Stimulated activated CD8-positive, alpha-beta memory T cell treated with anti-CD3 and anti-CD28 coated beads, Interleukin-7, amount 100 ng/mL, for 4 hours (primary cell): Measurements from ENCODE around the gene ADAMTS18.

ENCODE experiments used
- DNase-seq, 2 donors: peaks; one replicate each; pipeline ENCODE4 v3.0.0-alpha.2; 2020; ENCODE audit warnings: low read depth in 2 of 2

ADAMTS18 gene

GRCh38 chr16:77396461-77396860, 38.4 kb downstream of the ADAMTS18 start:
- DNase-seq: no peak

DNA sequence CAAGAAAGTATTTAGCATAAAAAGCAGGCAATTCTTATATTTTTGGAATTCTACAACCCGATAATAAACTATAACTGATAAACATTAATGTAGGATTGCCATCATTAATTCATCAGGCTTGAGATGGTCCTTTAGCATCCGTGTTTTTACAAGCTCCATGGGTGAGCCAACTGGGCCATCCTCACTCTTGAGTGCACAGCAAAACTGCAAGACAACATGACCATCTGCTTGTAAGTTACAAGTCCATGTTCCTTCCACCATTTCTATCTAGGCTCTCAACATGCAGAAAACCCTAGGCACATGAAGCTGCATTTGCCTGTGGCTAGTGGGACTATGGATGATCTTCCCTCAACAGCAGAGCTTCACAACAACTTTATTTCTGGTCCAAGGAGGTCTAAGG, 40.1 kb downstream of the ADAMTS18 start:
- DNase-seq: no peak

- DNase-seq: no peak
Observed at GRCh38 chr16:77393955-77394354, 40.9 kb downstream of the ADAMTS18 start.

- DNase-seq: no peak
Observed at GRCh38 chr16:77387815-77388209, 47.0 kb downstream of the ADAMTS18 start.

DNA sequence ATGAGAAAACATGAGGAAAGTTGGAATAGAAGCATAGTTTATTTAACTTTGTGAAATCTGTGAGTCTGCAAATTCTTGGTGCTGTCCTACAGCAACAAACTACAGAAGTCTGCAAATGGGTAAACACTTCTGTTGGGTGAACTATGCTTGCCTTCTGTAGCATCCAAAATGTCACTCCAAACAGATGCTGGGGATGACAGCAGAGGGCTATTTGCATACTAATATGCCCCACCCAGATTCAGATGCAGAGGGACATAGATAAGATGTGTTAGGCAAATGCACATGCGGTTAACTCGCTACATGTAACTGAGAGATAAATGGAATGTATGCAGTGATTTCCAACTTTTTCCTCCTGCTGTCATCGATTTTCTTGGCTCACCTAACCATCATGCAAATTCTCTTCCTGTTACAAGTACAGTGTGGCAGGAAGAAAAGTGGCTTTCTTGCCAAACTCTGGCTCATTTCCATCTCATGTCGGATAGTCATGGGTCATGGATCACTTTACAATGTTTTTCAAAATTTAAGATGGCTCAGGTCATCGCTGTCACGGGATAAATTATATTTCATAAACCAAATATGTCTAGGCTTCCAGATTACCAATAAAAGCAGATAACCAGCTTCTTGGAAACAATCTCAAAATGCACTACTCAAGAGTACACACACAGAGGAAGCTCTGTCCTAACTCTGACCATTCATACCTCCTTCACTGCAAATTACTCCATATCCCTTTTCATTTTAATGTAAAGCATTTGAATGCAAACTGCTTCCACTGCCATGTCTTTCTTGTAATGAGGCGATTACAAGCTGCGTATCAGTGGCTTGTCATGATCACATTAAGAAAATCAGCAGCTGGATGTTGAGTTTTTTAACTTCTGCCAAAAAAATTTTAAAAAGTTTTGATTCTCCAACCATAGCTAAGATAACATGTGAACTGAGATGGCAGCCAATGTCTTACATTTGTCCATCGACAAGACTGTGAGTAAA, 47.7 kb downstream of the ADAMTS18 start:
- DNase-seq: no peak

- DNase-seq: no peak
Observed at GRCh38 chr16:77385481-77385880, 49.4 kb downstream of the ADAMTS18 start.

DNA sequence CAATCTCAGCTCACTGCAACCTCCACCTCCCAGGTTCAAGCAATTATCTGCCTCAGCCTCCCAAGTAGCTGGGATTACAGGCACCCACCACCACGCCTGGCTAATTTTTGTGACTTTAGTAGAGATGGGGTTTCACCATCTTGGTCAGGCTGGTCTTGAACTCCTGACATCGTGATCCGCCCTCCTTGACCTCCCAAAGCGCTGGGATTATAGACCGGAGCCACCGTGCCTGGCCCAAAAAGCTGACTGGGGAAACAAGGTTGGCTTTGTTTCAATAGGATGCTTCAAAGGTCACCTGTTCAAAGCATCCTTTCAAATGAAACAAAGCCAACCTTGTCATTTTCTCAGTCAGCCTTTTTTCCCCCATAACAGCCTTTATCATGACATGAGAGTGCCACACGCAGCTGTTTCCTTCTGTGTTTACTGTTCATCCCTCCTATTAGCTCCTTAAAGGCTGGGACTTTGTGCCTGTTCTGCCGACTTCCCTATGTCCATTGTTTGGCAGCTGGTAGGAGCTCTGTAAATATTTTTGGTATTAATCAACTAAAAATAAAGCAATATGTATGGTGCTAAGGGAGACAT, 51.1 kb downstream of the ADAMTS18 start:
- DNase-seq: no peak

- no peak for DNase-seq
Observed at GRCh38 chr16:77376358-77376757, 58.5 kb downstream of the ADAMTS18 start.

GRCh38 chr16:77375396-77375795, 59.4 kb downstream of the ADAMTS18 start:
- DNase-seq: no peak

DNA sequence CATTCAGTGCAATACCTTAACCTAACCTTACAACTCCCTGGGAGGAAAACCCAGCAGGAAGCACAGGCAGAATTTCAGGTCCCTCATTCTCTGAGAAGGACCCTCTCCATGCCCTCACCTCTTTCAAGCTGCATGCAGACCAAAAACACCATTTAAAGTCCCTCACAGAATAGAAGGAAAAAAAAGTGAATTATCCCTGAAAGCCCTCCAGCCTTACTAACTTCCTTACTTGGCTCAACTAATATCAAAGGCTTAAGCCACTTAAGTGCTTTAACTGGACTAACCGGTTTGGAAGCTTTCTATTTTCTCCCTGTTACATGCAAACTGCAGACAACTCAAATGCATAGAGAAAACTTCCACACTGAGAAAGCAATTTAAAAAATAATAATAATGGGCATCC, 60.5 kb downstream of the ADAMTS18 start:
- DNase-seq: no peak

GRCh38 chr16:77373726-77374125, 61.1 kb downstream of the ADAMTS18 start:
- DNase-seq: no peak

DNA sequence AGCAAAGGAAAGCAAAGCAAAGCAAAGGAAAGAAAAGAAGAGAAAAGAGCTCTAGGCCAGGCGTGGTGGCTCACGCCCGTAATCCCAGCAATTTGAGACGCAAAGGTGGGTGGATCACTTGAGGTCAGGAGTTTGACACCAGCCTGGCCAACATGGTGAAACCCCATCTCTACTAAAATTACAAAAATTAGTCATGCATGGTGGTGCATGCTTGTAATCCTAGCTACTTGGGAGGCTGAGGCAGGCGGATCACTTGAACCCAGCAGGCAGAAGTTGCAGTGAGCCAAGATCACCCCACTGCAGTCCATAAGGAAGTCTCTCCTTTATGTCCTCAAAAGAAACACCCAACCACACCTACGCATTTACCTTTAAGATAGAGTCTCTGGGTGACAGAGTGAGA, 70.1 kb downstream of the ADAMTS18 start:
- no peak for DNase-seq

- DNase-seq: no peak
Observed at GRCh38 chr16:77359065-77359502, 75.8 kb downstream of the ADAMTS18 start.

DNA sequence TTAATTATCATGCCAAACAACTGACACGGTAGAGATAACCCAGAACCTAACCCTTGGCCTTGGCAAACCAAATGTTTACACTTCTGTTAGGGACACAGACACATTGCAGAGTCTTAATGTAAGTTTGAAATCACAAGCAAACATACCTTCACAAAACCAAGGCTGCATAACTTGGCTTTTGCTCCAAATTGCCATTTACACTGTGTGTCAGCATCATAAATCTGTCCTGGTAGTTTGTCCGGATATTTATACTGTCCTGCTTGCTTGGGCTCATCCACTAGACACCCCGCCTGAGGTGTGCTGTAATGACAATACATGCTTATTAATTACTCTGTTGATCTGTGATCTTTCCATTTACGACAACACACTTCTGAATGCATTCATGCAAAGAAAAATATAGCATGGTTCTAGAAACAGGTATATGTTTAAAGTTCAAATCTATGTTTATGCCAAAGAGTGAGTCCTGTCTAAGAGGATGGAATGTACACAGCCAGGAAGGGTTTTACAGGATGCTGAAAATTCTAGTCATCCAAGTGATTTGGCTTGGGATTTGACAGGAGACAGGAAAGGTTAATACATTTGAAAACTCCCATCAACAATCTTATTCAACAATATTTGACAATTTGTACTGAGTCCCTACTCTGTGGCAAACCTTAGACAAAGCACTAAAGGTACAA, 81.1 kb downstream of the ADAMTS18 start:
- DNase-seq: no peak

- no peak for DNase-seq
Observed at GRCh38 chr16:77344341-77344740, 90.5 kb downstream of the ADAMTS18 start.

DNA sequence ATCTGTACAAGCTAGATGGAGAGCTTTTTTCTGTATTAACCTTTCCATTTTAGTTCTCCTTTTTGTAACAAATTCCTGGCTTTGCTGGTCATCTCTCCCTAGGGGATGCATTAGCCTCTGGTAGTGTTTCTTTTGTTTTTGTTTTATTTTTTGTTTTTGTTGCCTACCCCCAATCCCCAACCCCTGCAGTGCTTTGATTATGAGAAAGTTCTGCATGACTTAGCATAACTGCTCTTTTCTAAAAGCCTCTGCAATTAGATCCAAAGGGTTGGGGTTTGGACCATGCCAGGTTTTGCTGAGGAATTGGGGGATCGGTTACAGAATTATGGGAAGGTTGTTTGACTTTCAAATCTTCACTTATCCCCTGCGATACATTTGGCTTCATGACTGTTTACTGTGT, 98.2 kb downstream of the ADAMTS18 start:
- no peak for DNase-seq

DNA sequence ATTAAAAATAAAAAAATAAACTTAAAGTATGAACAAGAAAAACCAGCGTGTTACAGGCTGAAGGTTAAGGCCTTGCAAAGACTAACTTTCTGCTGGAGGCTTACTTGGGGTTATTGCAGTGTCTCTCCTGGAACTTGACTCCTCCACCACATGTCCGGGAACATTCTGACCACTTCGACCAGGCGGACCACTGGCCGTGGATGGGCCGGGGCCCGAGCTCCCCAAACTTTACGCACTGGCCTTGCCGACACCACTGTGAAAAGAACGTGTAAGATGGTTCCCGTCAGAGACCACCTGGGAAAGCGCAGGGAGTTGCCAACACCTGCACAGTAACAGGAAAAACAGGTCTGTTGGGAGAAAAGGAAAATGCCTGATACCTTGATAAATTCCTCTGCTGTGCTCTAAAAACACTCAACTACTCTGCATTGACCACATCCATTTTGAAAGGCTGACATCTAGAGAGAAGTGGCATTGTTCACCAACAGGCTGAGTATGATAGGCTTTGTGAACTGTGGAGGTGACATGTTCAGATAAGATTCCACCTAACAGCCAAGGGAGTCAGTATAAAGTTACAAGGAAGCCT, 99.1 kb downstream of the ADAMTS18 start:
- no peak for DNase-seq

- DNase-seq: no peak
Observed at GRCh38 chr16:77332792-77333191, 102.0 kb downstream of the ADAMTS18 start.

GRCh38 chr16:77331802-77332586, 102.8 kb downstream of the ADAMTS18 start:
- DNase-seq: no peak

- no peak for DNase-seq
Observed at GRCh38 chr16:77331043-77331442, 103.8 kb downstream of the ADAMTS18 start.

GRCh38 chr16:77330332-77331042, 104.3 kb downstream of the ADAMTS18 start:
- DNase-seq: no peak
